Keratinocyte (primary cell): Measurements from ENCODE around the gene TTC33.

ENCODE experiments used
- EZH2 ChIP-seq: IDR thresholded peaks from one replicate; pipeline ENCODE4 v1.6.1; 2012; ENCODE audit warnings: inconsistent platforms, mild to moderate bottlenecking, low read length, moderate library complexity
- TF ChIP-seq, protein P1 (sequence below), 3 experiments: IDR thresholded peaks in 1 of 3; conservative IDR thresholded peaks in 1 of 3; optimal IDR thresholded peaks in 1 of 3; 2 replicates in 2 of 3; 3 replicates in 1 of 3; pipeline versions ENCODE3 to v1.5.1; 2011; ENCODE audit warnings: low read length in 3 of 3, mild to moderate bottlenecking in 3 of 3, moderate library complexity in 2 of 3, control low read depth in 1 of 3, inconsistent platforms in 1 of 3; ENCODE audit not compliant: insufficient read depth in 2 of 3; ENCODE audit errors: extremely low read depth in 1 of 3

DNA sequence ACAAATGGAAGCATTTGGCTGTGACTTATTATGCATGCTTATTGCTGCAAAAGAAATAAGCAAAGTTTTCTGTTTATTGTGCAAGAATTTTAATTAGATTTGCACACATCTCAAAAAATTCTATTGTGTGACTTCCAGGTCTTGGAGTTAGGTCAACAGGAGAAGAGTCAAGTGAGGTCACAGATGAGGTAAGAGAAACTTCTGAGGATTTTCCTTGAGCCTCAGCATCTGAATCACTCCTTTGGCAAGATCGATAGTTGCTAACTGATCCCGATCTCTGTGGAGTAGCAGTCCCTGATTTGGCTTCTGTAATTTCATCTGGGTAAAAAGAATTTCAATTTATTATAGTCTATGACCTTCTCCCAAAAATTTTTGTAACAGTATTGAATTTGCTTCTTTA lies 6.9 kb upstream of the TTC33 start:
- TF ChIP-seq, protein P1, sequence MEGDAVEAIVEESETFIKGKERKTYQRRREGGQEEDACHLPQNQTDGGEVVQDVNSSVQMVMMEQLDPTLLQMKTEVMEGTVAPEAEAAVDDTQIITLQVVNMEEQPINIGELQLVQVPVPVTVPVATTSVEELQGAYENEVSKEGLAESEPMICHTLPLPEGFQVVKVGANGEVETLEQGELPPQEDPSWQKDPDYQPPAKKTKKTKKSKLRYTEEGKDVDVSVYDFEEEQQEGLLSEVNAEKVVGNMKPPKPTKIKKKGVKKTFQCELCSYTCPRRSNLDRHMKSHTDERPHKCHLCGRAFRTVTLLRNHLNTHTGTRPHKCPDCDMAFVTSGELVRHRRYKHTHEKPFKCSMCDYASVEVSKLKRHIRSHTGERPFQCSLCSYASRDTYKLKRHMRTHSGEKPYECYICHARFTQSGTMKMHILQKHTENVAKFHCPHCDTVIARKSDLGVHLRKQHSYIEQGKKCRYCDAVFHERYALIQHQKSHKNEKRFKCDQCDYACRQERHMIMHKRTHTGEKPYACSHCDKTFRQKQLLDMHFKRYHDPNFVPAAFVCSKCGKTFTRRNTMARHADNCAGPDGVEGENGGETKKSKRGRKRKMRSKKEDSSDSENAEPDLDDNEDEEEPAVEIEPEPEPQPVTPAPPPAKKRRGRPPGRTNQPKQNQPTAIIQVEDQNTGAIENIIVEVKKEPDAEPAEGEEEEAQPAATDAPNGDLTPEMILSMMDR (optimal IDR thresholded peaks at IDR 0.05 in 1 of 3, IDR thresholded peaks at IDR 0.05 in 1 of 3, conservative IDR thresholded peaks at IDR 0.05 in 1 of 3; ENCODE audit: extremely low read depth in 1 of 3, insufficient read depth in 2 of 3, low read length in 3 of 3) = no peak
- no peak for TF ChIP-seq EZH2
